ENCODE data around the gene SLC4A2.

The SLC4A2 gene

GRCh38 chr7:151014950-151015349, 44.4 kb upstream of the SLC4A2 start:
- no peak for TF ChIP-seq EZH2phosphoT487 (IDR thresholded peaks at IDR 0.05; ENCODE audit: low read depth)
- Histone ChIP-seq H3K9ac (ENCODE audit: low read length) (no peak overlapping the region), H3K9me3 (ENCODE audit: insufficient read depth, low read length) (no peaks in the 10 kb centered on the region), H3K4me2 (ENCODE audit: low read length) (no peak overlapping the region), H3K27me3 (ENCODE audit: low read depth, low read length) (no peaks in the 10 kb centered on the region), H3K36me3 (replicated peaks; ENCODE audit: low read depth, low read length) (no peaks in the 10 kb centered on the region), H3K79me2 (ENCODE audit: low read length) (no peaks in the 10 kb centered on the region), H4K20me1 (ENCODE audit: insufficient read depth, low read length) (no peaks in the 10 kb centered on the region), H3K27ac (ENCODE audit: low read length) (no peak overlapping the region), H3K4me1 (ENCODE audit: low read length) (peaks cover 7% of the 10 kb centered on the region; the same call in 1 of the 2 replicates), H2AFZ (ENCODE audit: low read depth, low read length) (no peak overlapping the region), H3K4me3 (ENCODE audit: low read length) (no peak overlapping the region)

- Histone ChIP-seq H3K4me1 (ENCODE audit: low read length) (peaks cover 7% of the 10 kb centered on the region; the same call in 1 of the 2 replicates), H2AFZ (ENCODE audit: low read depth, low read length) (no peak overlapping the region), H3K36me3 (replicated peaks; ENCODE audit: low read depth, low read length) (no peaks in the 10 kb centered on the region), H4K20me1 (ENCODE audit: insufficient read depth, low read length) (no peaks in the 10 kb centered on the region), H3K79me2 (ENCODE audit: low read length) (no peaks in the 10 kb centered on the region), H3K9me3 (ENCODE audit: insufficient read depth, low read length) (no peaks in the 10 kb centered on the region), H3K4me2 (ENCODE audit: low read length) (no peak overlapping the region), H3K27ac (ENCODE audit: low read length) (no peak overlapping the region), H3K27me3 (ENCODE audit: low read depth, low read length) (0 out of 2 replicates have a peak, but pooled peaks cover 6% of the 10 kb centered on the region), H3K4me3 (ENCODE audit: low read length) (no peak overlapping the region), H3K9ac (ENCODE audit: low read length) (no peak overlapping the region)
- TF ChIP-seq, protein P1, sequence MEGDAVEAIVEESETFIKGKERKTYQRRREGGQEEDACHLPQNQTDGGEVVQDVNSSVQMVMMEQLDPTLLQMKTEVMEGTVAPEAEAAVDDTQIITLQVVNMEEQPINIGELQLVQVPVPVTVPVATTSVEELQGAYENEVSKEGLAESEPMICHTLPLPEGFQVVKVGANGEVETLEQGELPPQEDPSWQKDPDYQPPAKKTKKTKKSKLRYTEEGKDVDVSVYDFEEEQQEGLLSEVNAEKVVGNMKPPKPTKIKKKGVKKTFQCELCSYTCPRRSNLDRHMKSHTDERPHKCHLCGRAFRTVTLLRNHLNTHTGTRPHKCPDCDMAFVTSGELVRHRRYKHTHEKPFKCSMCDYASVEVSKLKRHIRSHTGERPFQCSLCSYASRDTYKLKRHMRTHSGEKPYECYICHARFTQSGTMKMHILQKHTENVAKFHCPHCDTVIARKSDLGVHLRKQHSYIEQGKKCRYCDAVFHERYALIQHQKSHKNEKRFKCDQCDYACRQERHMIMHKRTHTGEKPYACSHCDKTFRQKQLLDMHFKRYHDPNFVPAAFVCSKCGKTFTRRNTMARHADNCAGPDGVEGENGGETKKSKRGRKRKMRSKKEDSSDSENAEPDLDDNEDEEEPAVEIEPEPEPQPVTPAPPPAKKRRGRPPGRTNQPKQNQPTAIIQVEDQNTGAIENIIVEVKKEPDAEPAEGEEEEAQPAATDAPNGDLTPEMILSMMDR (IDR thresholded peaks at IDR 0.05; ENCODE audit: low read depth, low read length) = no peak
- no peak for TF ChIP-seq EZH2phosphoT487 (IDR thresholded peaks at IDR 0.05; ENCODE audit: low read depth)
Observed at GRCh38 chr7:151015967-151016366, 43.4 kb upstream of the SLC4A2 start.

GRCh38 chr7:151016505-151016904, 42.9 kb upstream of the SLC4A2 start:
- H3K27ac ChIP-seq (ENCODE audit: low read length) = no peak overlapping the region
- no peaks in the 10 kb centered on the region for H3K79me2 ChIP-seq (ENCODE audit: low read length)
- peaks cover 7% of the 10 kb centered on the region; the same call in 1 of the 2 replicates for H3K4me1 ChIP-seq (ENCODE audit: low read length)
- H3K9ac ChIP-seq (ENCODE audit: low read length) = no peak overlapping the region
- H3K4me2 ChIP-seq (ENCODE audit: low read length) = no peak overlapping the region
- no peaks in the 10 kb centered on the region for H3K36me3 ChIP-seq (replicated peaks; ENCODE audit: low read depth, low read length)
- H3K9me3 ChIP-seq (ENCODE audit: insufficient read depth, low read length) = no peaks in the 10 kb centered on the region
- H3K27me3 ChIP-seq (ENCODE audit: low read depth, low read length) = 0 out of 2 replicates have a peak, but pooled peaks cover 6% of the 10 kb centered on the region
- no peak overlapping the region for H2AFZ ChIP-seq (ENCODE audit: low read depth, low read length)
- no peak for TF ChIP-seq EZH2phosphoT487 (IDR thresholded peaks at IDR 0.05; ENCODE audit: low read depth)
- TF ChIP-seq, protein P1 (IDR thresholded peaks at IDR 0.05; ENCODE audit: low read depth, low read length) = no peak
- H4K20me1 ChIP-seq (ENCODE audit: insufficient read depth, low read length) = no peaks in the 10 kb centered on the region
- H3K4me3 ChIP-seq (ENCODE audit: low read length) = no peak overlapping the region

DNA sequence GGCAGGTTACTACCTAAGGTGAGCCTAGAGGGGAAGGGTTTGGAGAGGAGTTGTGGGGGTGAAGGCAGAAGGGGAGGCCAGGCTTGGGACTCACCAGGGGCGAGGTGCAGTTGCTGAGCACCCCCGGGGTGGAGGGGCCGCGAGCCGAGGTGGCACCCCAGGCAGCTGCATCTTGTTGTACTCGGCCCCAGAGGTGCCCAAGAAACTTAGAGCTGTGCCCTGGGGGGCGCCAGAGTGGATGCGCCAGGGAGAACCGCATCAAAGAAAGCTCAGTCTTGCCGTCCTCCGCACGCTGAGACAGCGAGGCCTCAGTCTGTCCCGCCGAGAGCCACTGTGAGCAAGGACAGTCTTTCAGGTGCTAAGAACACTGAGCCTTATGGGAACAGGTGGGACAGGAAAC, 42.4 kb upstream of the SLC4A2 start:
- TF ChIP-seq EZH2phosphoT487 (IDR thresholded peaks at IDR 0.05; ENCODE audit: low read depth) = no peak
- TF ChIP-seq, protein P1 (IDR thresholded peaks at IDR 0.05; ENCODE audit: low read depth, low read length) = no peak; the same call in 1 of the 2 replicates
- H4K20me1 ChIP-seq (ENCODE audit: insufficient read depth, low read length) = no peaks in the 10 kb centered on the region
- H3K36me3 ChIP-seq (replicated peaks; ENCODE audit: low read depth, low read length) = no peaks in the 10 kb centered on the region
- H3K79me2 ChIP-seq (ENCODE audit: low read length) = no peaks in the 10 kb centered on the region
- peaks cover 7% of the 10 kb centered on the region; the same call in 1 of the 2 replicates for H3K4me1 ChIP-seq (ENCODE audit: low read length)
- no peak overlapping the region for H3K4me3 ChIP-seq (ENCODE audit: low read length)
- no peak overlapping the region for H3K27ac ChIP-seq (ENCODE audit: low read length)
- H3K27me3 ChIP-seq (ENCODE audit: low read depth, low read length) = 0 out of 2 replicates have a peak, but pooled peaks cover 6% of the 10 kb centered on the region
- H3K4me2 ChIP-seq (ENCODE audit: low read length) = 0 out of 2 replicates have a peak overlapping the region, but pooled peaks have one; percentile 94
- no peaks in the 10 kb centered on the region for H3K9me3 ChIP-seq (ENCODE audit: insufficient read depth, low read length)
- H3K9ac ChIP-seq (ENCODE audit: low read length) = no peak overlapping the region
- no peak overlapping the region for H2AFZ ChIP-seq (ENCODE audit: low read depth, low read length)

Data from OCI-LY3 (cell line).